ENCODE data around the gene SAMD7. TPM values are rescaled to one million over a fixed set of nuclear protein-coding genes. Genes with fewer than 3 reads are reported as not detected.

Gene SAMD7
- total and polyA plus RNA-seq, 12 donors, result not detected

DNA sequence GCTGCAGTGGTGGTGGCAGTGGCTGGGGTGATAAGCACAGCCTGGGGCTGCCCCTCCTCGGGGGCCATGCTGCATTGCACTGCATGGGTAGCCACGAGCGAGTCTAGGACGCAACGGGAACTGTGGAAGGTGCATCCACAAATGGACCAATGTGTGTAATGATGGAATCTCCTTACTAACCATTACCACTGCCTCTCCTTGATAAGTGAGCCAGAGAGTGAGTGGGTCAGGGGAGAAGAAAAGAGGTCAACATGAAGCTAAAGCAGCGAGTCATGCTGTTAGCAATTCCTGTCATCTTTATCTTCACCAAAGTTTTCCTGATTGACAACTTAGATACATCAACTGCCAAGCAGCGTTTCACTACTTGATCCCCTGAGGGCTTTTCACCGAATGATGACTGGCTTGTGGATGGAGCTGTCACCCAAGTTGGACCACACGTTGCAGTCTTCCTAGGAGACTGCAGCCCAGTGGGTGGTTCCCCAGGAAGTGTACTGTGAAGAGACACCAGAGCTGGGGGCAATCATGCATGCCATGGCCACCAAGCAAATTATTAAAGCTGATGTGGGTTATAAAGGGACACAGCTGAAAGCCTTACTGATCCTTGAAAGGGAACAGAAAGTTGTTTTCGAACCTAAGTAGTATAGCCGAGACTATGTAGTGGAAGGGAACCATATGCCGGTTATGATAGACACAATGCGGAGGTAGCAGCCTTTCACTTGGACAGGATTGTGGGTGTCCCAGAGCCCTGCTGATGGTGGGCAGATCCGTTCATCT is 20.6 kb downstream of the SAMD7 start:
- peaks cover 4% of the 10 kb centered on the region for H3K27me3 ChIP-seq
- TF ChIP-seq, protein P1, sequence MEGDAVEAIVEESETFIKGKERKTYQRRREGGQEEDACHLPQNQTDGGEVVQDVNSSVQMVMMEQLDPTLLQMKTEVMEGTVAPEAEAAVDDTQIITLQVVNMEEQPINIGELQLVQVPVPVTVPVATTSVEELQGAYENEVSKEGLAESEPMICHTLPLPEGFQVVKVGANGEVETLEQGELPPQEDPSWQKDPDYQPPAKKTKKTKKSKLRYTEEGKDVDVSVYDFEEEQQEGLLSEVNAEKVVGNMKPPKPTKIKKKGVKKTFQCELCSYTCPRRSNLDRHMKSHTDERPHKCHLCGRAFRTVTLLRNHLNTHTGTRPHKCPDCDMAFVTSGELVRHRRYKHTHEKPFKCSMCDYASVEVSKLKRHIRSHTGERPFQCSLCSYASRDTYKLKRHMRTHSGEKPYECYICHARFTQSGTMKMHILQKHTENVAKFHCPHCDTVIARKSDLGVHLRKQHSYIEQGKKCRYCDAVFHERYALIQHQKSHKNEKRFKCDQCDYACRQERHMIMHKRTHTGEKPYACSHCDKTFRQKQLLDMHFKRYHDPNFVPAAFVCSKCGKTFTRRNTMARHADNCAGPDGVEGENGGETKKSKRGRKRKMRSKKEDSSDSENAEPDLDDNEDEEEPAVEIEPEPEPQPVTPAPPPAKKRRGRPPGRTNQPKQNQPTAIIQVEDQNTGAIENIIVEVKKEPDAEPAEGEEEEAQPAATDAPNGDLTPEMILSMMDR (IDR thresholded peaks at IDR 0.05), result no peak
- TF ChIP-seq POLR2A (IDR thresholded peaks at IDR 0.05), result no peak
- WGBS, 4 donors, result 82 to 86% (median 83%) methylated on average over 14 of the region's 14 CpGs

DNA sequence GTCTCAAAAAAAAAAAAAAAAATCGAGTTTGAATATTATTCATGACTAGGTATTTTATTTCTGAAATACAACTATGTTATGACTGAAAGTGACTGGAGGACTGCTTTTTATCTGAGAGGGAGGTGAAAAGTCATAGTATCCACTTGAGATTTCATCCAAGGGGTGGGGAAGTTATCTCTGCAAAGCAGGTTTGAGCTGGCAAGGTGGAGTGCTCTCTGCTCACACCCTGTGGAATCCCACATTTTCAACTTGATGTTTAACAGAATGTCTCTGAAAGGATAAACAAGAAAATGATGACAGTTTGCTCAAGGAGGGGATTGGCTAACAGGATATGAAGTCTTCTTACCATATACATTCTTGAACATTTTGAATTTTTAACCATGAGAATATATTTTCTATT is 27.9 kb downstream of the SAMD7 start:
- Histone ChIP-seq H3K4me3 (no peak overlapping the region), H3K27me3 (no peaks in the 10 kb centered on the region), H3K9me3 (replicated peaks in 1 of 3) (no peaks in the 10 kb centered on the region), H3K4me1 (replicated peaks in 1 of 2) (no peaks in the 10 kb centered on the region), H3K27ac (no peak overlapping the region), H3K36me3 (replicated peaks in 1 of 2) (no peaks in the 10 kb centered on the region)
- DNase-seq, result no peak
- 18 to 41% (median 26%) methylated on average over 1 of the region's 1 CpG for WGBS, 4 donors
- intact Hi-C loops (cut with DNase I), result no loop called here
- TF ChIP-seq, protein P1 (IDR thresholded peaks at IDR 0.05), result no peak
- no peak for TF ChIP-seq POLR2A (IDR thresholded peaks at IDR 0.05)

More for the DNA sequence above, 20.6 kb downstream of the SAMD7 start:
- no peaks in the 10 kb centered on the region for H3K9me3 ChIP-seq (replicated peaks in 1 of 3)
- no peaks in the 10 kb centered on the region for H3K36me3 ChIP-seq (replicated peaks in 1 of 2)
- no peak overlapping the region for H3K27ac ChIP-seq
- no peak for DNase-seq
- intact Hi-C loops (cut with DNase I), result no loop called here
- H3K4me3 ChIP-seq, result no peak overlapping the region
- no peaks in the 10 kb centered on the region for H3K4me1 ChIP-seq (replicated peaks in 1 of 2)

DNA sequence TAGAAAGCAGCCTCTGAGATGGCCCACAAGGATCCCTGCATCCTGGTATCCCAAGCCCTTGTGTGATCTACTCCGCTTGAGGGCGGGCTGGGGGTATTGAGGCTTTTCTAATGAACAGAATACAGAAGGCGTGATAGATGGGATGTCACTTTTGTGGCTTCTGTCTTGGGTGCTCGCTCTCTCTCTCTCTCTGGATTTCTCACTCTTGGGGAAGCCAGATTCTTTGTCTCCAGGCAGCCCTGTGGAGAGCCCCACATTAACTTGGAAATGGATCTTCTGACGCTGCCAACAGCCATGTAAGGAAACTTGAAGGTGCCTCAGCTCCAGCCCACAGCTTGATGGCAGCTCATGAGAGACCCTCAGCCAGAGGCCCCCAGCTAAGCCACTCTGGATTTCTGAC is 28.4 kb downstream of the SAMD7 start:
- Histone ChIP-seq H3K4me3 (no peak overlapping the region), H3K9me3 (replicated peaks in 1 of 3) (no peaks in the 10 kb centered on the region), H3K27ac (no peak overlapping the region), H3K27me3 (no peaks in the 10 kb centered on the region), H3K36me3 (replicated peaks in 1 of 2) (no peaks in the 10 kb centered on the region), H3K4me1 (replicated peaks in 1 of 2) (no peaks in the 10 kb centered on the region)
- TF ChIP-seq, protein P1 (IDR thresholded peaks at IDR 0.05), result no peak
- no peak for TF ChIP-seq POLR2A (IDR thresholded peaks at IDR 0.05)
- 72 to 87% (median 86%) methylated on average over 5 of the region's 5 CpGs for WGBS, 4 donors
- intact Hi-C loops (cut with DNase I), result no loop called here
- no peak for DNase-seq

DNA sequence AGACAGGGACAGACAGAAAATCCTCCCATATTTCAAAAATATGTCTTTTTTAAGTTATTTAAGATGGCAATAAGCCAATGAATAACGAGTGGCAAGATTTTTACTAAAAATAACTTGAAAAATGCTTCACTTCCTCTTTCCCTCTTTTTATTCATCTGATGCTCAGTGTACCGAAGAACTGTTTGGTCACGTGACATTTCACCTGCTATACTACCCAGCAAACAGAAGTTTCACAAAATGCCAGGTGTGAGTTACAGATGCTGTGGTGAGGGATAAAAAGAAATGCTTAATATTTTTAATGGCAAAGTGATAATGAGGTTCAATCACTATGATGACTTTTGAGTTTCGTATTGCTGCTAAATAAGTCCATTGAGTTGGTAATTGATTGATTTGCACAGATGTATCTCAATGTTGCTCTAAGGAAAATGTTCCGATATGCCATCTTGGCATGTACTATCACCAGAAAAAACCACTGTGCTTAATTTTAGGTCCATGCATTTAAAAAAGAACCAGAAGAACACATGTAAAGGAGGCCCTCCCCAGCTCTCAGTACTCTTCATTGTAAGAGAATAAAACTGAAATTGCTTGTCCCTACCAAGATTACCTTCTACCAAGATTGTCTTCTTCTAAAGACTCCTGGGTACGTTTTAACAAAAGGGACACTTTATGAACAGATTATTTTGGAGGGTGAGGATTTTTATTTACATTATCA is 29.3 kb downstream of the SAMD7 start:
- intact Hi-C loops (cut with DNase I), result no loop called here
- WGBS, 4 donors, result 52 to 56% (median 55%) methylated on average over 6 of the region's 6 CpGs
- TF ChIP-seq, protein P1 (IDR thresholded peaks at IDR 0.05), result no peak
- TF ChIP-seq POLR2A (IDR thresholded peaks at IDR 0.05), result no peak
- Histone ChIP-seq H3K27me3 (no peaks in the 10 kb centered on the region), H3K27ac (no peak overlapping the region), H3K4me3 (no peak overlapping the region), H3K36me3 (replicated peaks in 1 of 2) (no peaks in the 10 kb centered on the region), H3K9me3 (replicated peaks in 1 of 3) (no peaks in the 10 kb centered on the region), H3K4me1 (replicated peaks in 1 of 2) (no peaks in the 10 kb centered on the region)
- no peak for DNase-seq
